ENCODE measurements around the gene MUS81.
A peak's percentile ranks its signal among the peaks of the same experiment; 100 is the strongest.
"Not testable (repeated sequence)": the region's sequence is repeated elsewhere in the genome, so short reads cannot be mapped to it uniquely, and the experiment has no call there.

The MUS81 gene

GRCh38 chr11:65821107-65821506 lies 39.1 kb upstream of the MUS81 start:
- FAIRE-seq (no peak), DNase-seq (ENCODE audit: insufficient read length, low spot score) (no peak)
- TF ChIP-seq PAX5 (IDR thresholded peaks at IDR 0.05; ENCODE audit: insufficient read depth, low read length, severe bottlenecking), result no peak
- no peak for TF ChIP-seq POU2F2 (IDR thresholded peaks at IDR 0.05; ENCODE audit: low read depth, low read length)
- no peak for TF ChIP-seq POLR2A (IDR thresholded peaks at IDR 0.05; ENCODE audit: low read depth, low read length)
- TF ChIP-seq SPI1 (IDR thresholded peaks at IDR 0.05; ENCODE audit: low read depth, low read length), result no peak
- no peak for TF ChIP-seq TAF1 (IDR thresholded peaks at IDR 0.05; ENCODE audit: low read depth, low read length)
- no peak for TF ChIP-seq POLR2AphosphoS5 (IDR thresholded peaks at IDR 0.05; ENCODE audit: low read depth, low read length)

GRCh38 chr11:65822776-65823528 lies 37.3 kb upstream of the MUS81 start:
- FAIRE-seq (no peak), DNase-seq (ENCODE audit: insufficient read length, low spot score) (no peak)
- TF ChIP-seq SPI1 (IDR thresholded peaks at IDR 0.05; ENCODE audit: low read depth, low read length) (no peak), POU2F2 (IDR thresholded peaks at IDR 0.05; ENCODE audit: low read depth, low read length) (no peak)

- TF ChIP-seq TAF1 (IDR thresholded peaks at IDR 0.05; ENCODE audit: low read depth, low read length) (no peak), POU2F2 (IDR thresholded peaks at IDR 0.05; ENCODE audit: low read depth, low read length) (no peak), PAX5 (IDR thresholded peaks at IDR 0.05; ENCODE audit: insufficient read depth, low read length, severe bottlenecking) (no peak), POLR2AphosphoS5 (IDR thresholded peaks at IDR 0.05; ENCODE audit: low read depth, low read length) (no peak), POLR2A (IDR thresholded peaks at IDR 0.05; ENCODE audit: low read depth, low read length) (no peak), SPI1 (IDR thresholded peaks at IDR 0.05; ENCODE audit: low read depth, low read length) (no peak)
- FAIRE-seq (no peak), DNase-seq (ENCODE audit: insufficient read length, low spot score) (no peak)
Observed at GRCh38 chr11:65826984-65827735, 33.1 kb upstream of the MUS81 start.

GRCh38 chr11:65829459-65829858 lies 30.8 kb upstream of the MUS81 start:
- FAIRE-seq (no peak), DNase-seq (ENCODE audit: insufficient read length, low spot score) (no peak)
- TF ChIP-seq POU2F2 (IDR thresholded peaks at IDR 0.05; ENCODE audit: low read depth, low read length) (no peak), SPI1 (IDR thresholded peaks at IDR 0.05; ENCODE audit: low read depth, low read length) (no peak)

GRCh38 chr11:65832231-65832630 lies 28.0 kb upstream of the MUS81 start:
- FAIRE-seq; DNase-seq (ENCODE audit: insufficient read length, low spot score): not testable (repeated sequence)

- DNase-seq (ENCODE audit: insufficient read length, low spot score) (peak; percentile 98), FAIRE-seq (peak; percentile 100)
Observed at GRCh38 chr11:65833297-65834030, 26.8 kb upstream of the MUS81 start, which contains the start of gene SNX32. Gene SNX32, plus strand, starts transcription at chr11:65833963. Its CDS starts 103 bp downstream, at chr11:65834066.

GRCh38 chr11:65834202-65834601 lies 26.0 kb upstream of the MUS81 start:
- TF ChIP-seq TAF1 (IDR thresholded peaks at IDR 0.05; ENCODE audit: low read depth, low read length) (no peak), POLR2AphosphoS5 (IDR thresholded peaks at IDR 0.05; ENCODE audit: low read depth, low read length) (no peak), POLR2A (IDR thresholded peaks at IDR 0.05; ENCODE audit: low read depth, low read length) (no peak), SPI1 (IDR thresholded peaks at IDR 0.05; ENCODE audit: low read depth, low read length) (no peak), POU2F2 (IDR thresholded peaks at IDR 0.05; ENCODE audit: low read depth, low read length) (no peak), PAX5 (IDR thresholded peaks at IDR 0.05; ENCODE audit: insufficient read depth, low read length, severe bottlenecking) (no peak)
- DNase-seq (ENCODE audit: insufficient read length, low spot score) (no peak), FAIRE-seq (no peak)

More at GRCh38 chr11:65833297-65834030, 26.8 kb upstream of the MUS81 start, which contains the start of gene SNX32:
- TF ChIP-seq POU2F2 (IDR thresholded peaks at IDR 0.05; ENCODE audit: low read depth, low read length) (0 out of 2 replicates have a peak, but pooled peaks have one; percentile 14), SPI1 (IDR thresholded peaks at IDR 0.05; ENCODE audit: low read depth, low read length) (peak; percentile 5; the same call in 1 of the 2 replicates), PAX5 (IDR thresholded peaks at IDR 0.05; ENCODE audit: insufficient read depth, low read length, severe bottlenecking) (no peak)

- TF ChIP-seq PAX5 (IDR thresholded peaks at IDR 0.05; ENCODE audit: insufficient read depth, low read length, severe bottlenecking), result no peak
- TF ChIP-seq TAF1 (IDR thresholded peaks at IDR 0.05; ENCODE audit: low read depth, low read length), result no peak
- TF ChIP-seq SPI1 (IDR thresholded peaks at IDR 0.05; ENCODE audit: low read depth, low read length), result no peak
- TF ChIP-seq POLR2AphosphoS5 (IDR thresholded peaks at IDR 0.05; ENCODE audit: low read depth, low read length), result no peak
- no peak for TF ChIP-seq POU2F2 (IDR thresholded peaks at IDR 0.05; ENCODE audit: low read depth, low read length)
- no peak for TF ChIP-seq POLR2A (IDR thresholded peaks at IDR 0.05; ENCODE audit: low read depth, low read length)
- peak; percentile 43 for FAIRE-seq
- no peak for DNase-seq (ENCODE audit: insufficient read length, low spot score)
Observed at GRCh38 chr11:65842144-65842543, 18.1 kb upstream of the MUS81 start.

- no peak for FAIRE-seq
- no peak for DNase-seq (ENCODE audit: insufficient read length, low spot score)
- TF ChIP-seq SPI1 (IDR thresholded peaks at IDR 0.05; ENCODE audit: low read depth, low read length) (no peak), POLR2AphosphoS5 (IDR thresholded peaks at IDR 0.05; ENCODE audit: low read depth, low read length) (no peak), POLR2A (IDR thresholded peaks at IDR 0.05; ENCODE audit: low read depth, low read length) (no peak), POU2F2 (IDR thresholded peaks at IDR 0.05; ENCODE audit: low read depth, low read length) (no peak), TAF1 (IDR thresholded peaks at IDR 0.05; ENCODE audit: low read depth, low read length) (no peak), PAX5 (IDR thresholded peaks at IDR 0.05; ENCODE audit: insufficient read depth, low read length, severe bottlenecking) (no peak)
Observed at GRCh38 chr11:65843811-65844210, 16.4 kb upstream of the MUS81 start.
